Heart left ventricle (tissue), 16 donors: ENCODE results near the gene GNAQ. TPM values are rescaled to one million over a fixed set of nuclear protein-coding genes. Genes with fewer than 3 reads are reported as not detected.
A peak's percentile ranks its signal among the peaks of the same experiment; 100 is the strongest.

Experiments used
- ATAC-seq, 4 donors: fragments of 200-7000 bp; cut with Tn5 transposase; one replicate each; pipeline ENCODE4 v1.9.1; 2020 to 2022; ENCODE audit warnings: moderate library complexity in 4 of 4, mild to moderate bottlenecking in 3 of 4, moderate number of reproducible peaks in 1 of 4
- DNase-seq, 5 donors: peaks; one replicate each; pipeline ENCODE4 v3.0.0-alpha.2; 2020
- H3K27ac ChIP-seq, 12 donors: fragments of 200-600 bp; sonication (generic) in 4 of 12; one replicate each; pipeline versions ENCODE4 v1.5.0 to v1.8.0; 2016 to 2022; ENCODE audit warnings: mild to moderate bottlenecking in 2 of 12
- H3K27me3 ChIP-seq, 9 donors: fragments of 200-600 bp; sonication (generic) in 2 of 9; one replicate each; pipeline versions ENCODE4 v1.5.1 to v1.8.0; 2016 to 2022; ENCODE audit warnings: mild to moderate bottlenecking in 3 of 9
- H3K36me3 ChIP-seq, 9 donors: fragments of 200-600 bp; sonication (generic) in 2 of 9; one replicate each; pipeline versions ENCODE4 v1.5.0 to v1.8.0; 2018 to 2022; ENCODE audit warnings: mild to moderate bottlenecking in 2 of 9
- H3K4me1 ChIP-seq, 12 donors: fragments of 200-600 bp; sonication (generic) in 4 of 12; one replicate each; pipeline versions ENCODE4 v1.5.0 to v1.8.0; 2016 to 2022; ENCODE audit warnings: mild to moderate bottlenecking in 3 of 12
- H3K4me3 ChIP-seq, 12 donors: fragments of 200-600 bp; sonication (generic) in 4 of 12; one replicate each; pipeline versions ENCODE4 v1.5.0 to v1.8.0; 2017 to 2022; ENCODE audit warnings: mild to moderate bottlenecking in 9 of 12, moderate library complexity in 4 of 12
- H3K9me3 ChIP-seq, 12 donors: fragments of 200-600 bp; sonication (generic) in 4 of 12; one replicate each; pipeline versions ENCODE4 v1.5.0 to v1.8.0; 2016 to 2022; ENCODE audit warnings: mild to moderate bottlenecking in 1 of 12
- CTCF ChIP-seq, 12 donors: fragments of 200-600 bp; sonication (generic) in 4 of 12; IDR thresholded peaks; one replicate each; pipeline versions ENCODE4 v1.5.0 to v1.8.0; 2018 to 2022; ENCODE audit warnings: antibody characterized with exemption in 12 of 12, mild to moderate bottlenecking in 5 of 12
- POLR2A ChIP-seq, 2 donors: fragments of 450-650 bp; IDR thresholded peaks; one replicate each; pipeline ENCODE4 v1.6.1; 2017; ENCODE audit warnings: antibody characterized with exemption in 2 of 2, mild to moderate bottlenecking in 2 of 2, moderate library complexity in 2 of 2
- WGBS, 4 donors: extraction: QIAGEN DNeasy Blood & Tissue Kit in 2 of 4; methylation state at CpG; one replicate each; pipeline versions ENCODE4 v1.1.5 to v1.1.7; 2013 to 2018; 5-methylcytosine and 5-hydroxymethylcytosine counted together
- intact Hi-C, 10 donors: fragments of 100-400 bp; cut with DNase I; formaldehyde crosslinking; loops; one replicate each; pipeline versions ENCODE4 v1.11.1 to v1.14.2; 2022
- polyA plus RNA-seq, 2 donors: library from polyadenylated mRNA; stranded (reverse); fragments of 200-250 nt; gene quantifications; one replicate each; pipeline ENCODE4 v1.2.3, GENCODE V29; 2013
- total RNA-seq, 9 donors: library from RNA; depleted of rRNA in 2 of 9; stranded (reverse); fragments of >200 nt in 2 of 9; fragmentation: NEBNext Ultra II Directional in 3 of 9; extraction: Animal tissue kit (Norgen Biotek cat#: 25700) in 3 of 9; gene quantifications; one replicate each; pipeline versions ENCODE4 v1.1.0 to v1.2.4, GENCODE V29; 2016 to 2023
- donor health status: ischemic (EF 13 %, LVEDD 7.1; RV severe dilation, severe dysfunction).
- donor health status: healthy with polysubstance abuse.
- donor health status: DM: no; HTN: yes; CAD: no.
- donor health status: DM: no; HTN: no; CAD: no.
- donor health status: ischemic (EF 25% LVEDD 6.9; RV normal size, moderate dysfunction).
- donor health status: ischemic (EF 25% LVEDD 5.7; RV mildly dilated, moderate dysfunction).
- donor health status: healthy.
- donor health status: DM: yes; HTN: yes; CAD: no.
- donor health status: ischemic (EF 35%, LVEDD 5.7; RV mildly dilated, moderate dysfunction).
- donor health status: nonischemic (EF 11% LVEDD 7.7; RV severe dilation, severe dysfunction).
- donor health status: DM: yes; HTN: yes; CAD: no.
- donor health status: PGD.
- donor health status: ischemic (EF 29% LVEDD 5.4; RV normal size, mild dysfunction).
- donor health status: nonischemic (EF 23%, LVEDD 6.1; RV moderate dilation, normal function).

Gene GNAQ
- total and polyA plus RNA-seq, 11 donors = 4.8 to 34.1 (median 11.3) TPM

DNA sequence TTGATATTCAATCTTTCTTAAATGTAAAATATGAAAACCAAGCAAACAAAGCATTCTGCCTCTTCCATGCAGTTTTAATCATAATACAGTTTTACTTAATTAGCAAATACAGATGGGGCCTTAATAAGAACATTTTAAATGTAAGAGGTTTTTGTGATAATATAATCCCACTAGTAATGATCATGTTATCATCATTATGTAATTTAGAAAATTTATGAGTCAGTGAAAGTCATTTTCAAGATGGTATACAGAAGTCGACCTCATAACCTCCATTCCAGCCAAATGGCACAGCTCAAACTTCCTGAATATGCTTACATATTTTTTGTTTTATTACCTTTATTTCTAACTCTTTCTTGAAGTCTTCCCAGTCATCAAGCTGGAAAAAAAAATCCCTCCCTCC, 281.3 kb downstream of the GNAQ start:
- WGBS, 4 donors = 56 to 71% (median 63%) methylated on average over 1 of the region's 1 CpG
- no peak for ATAC-seq
- intact Hi-C loops = loop anchor here in 7 of 10 donors (2.0 to 10.0 kb wide), 5 partner anchors 282 to 318 kb away; partner anchors contain the start of gene GNAQ (in 4 of the 7)
- no peaks in the 10 kb centered on the region for H3K36me3 ChIP-seq
- H3K4me3 ChIP-seq = no peak overlapping the region
- H3K9me3 ChIP-seq = peaks cover 0 to 6% (median 0%) of the 10 kb centered on the region in 12 donors
- no peak for TF ChIP-seq POLR2A (IDR thresholded peaks at IDR 0.05)
- TF ChIP-seq CTCF (IDR thresholded peaks at IDR 0.05) = no peak
- DNase-seq = no peak
- peaks cover 0 to 20% (median 7%) of the 10 kb centered on the region in 12 donors for H3K4me1 ChIP-seq
- H3K27me3 ChIP-seq = no peaks in the 10 kb centered on the region
- H3K27ac ChIP-seq = no peak overlapping the region

GRCh38 chr9:77748214-77748772, 283.3 kb downstream of the GNAQ start:
- ATAC-seq (no peak), DNase-seq (no peak)
- Histone ChIP-seq H3K4me3 (no peak overlapping the region), H3K9me3 (peaks cover 0 to 6% (median 0%) of the 10 kb centered on the region in 12 donors), H3K27ac (peak overlapping the region in 1 of 12 donors; percentile 27), H3K36me3 (no peaks in the 10 kb centered on the region), H3K4me1 (peaks cover 0 to 33% (median 9%) of the 10 kb centered on the region in 12 donors), H3K27me3 (no peaks in the 10 kb centered on the region)
- intact Hi-C loops = loop anchor here in 3 of 10 donors (10.0 kb wide), 2 partner anchors 93 to 293 kb away; no protein-coding TSS in a partner anchor
- TF ChIP-seq CTCF (IDR thresholded peaks at IDR 0.05) = no peak

DNA sequence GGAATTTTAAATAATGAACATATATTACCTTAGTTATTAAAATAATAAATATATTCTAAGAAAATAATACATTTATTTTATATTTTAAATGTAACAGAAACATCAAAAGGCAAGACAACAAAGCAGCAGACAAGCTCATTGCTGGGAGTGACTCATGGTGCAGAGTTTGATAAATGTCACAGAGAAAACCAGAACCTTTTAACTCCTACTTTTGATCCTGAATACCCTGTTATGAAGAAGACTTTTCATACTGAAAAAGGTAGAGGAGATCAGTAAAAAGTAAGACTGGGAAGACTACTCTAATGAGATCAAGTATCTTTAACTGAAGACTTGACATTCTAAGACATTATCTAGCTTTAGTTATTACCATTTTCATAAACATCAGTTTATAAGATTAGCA, 284.4 kb downstream of the GNAQ start:
- no peak for DNase-seq
- no peak for TF ChIP-seq POLR2A (IDR thresholded peaks at IDR 0.05)
- no peak for TF ChIP-seq CTCF (IDR thresholded peaks at IDR 0.05)
- H3K9me3 ChIP-seq = peaks cover 0 to 6% (median 0%) of the 10 kb centered on the region in 12 donors
- H3K27me3 ChIP-seq = no peaks in the 10 kb centered on the region
- no peak for ATAC-seq
- no peak overlapping the region for H3K27ac ChIP-seq
- peaks cover 0 to 32% (median 7%) of the 10 kb centered on the region in 12 donors for H3K4me1 ChIP-seq
- intact Hi-C loops = loop anchor here in 3 of 10 donors (10.0 kb wide), 2 partner anchors 92 to 292 kb away; no protein-coding TSS in a partner anchor
- no peaks in the 10 kb centered on the region for H3K36me3 ChIP-seq
- H3K4me3 ChIP-seq = no peak overlapping the region

- 38 to 68% (median 58%) methylated on average over 6 of the region's 6 CpGs for WGBS, 4 donors
- Histone ChIP-seq H3K27ac (peak overlapping the region in 2 of 12 donors; percentile 32 to 36), H3K36me3 (no peaks in the 10 kb centered on the region)
These were observed 286.7 kb downstream of the GNAQ start for GRCh38 chr9:77744841-77745430.

More at GRCh38 chr9:77744841-77745430, 286.7 kb downstream of the GNAQ start:
- no peak for DNase-seq
- no peak for ATAC-seq
- Histone ChIP-seq H3K9me3 (peaks cover 0 to 6% (median 0%) of the 10 kb centered on the region in 12 donors), H3K4me1 (peaks cover 0 to 24% (median 3%) of the 10 kb centered on the region in 12 donors), H3K4me3 (no peak overlapping the region), H3K27me3 (no peaks in the 10 kb centered on the region)
- no peak for TF ChIP-seq POLR2A (IDR thresholded peaks at IDR 0.05)
- no peak for TF ChIP-seq CTCF (IDR thresholded peaks at IDR 0.05)
- intact Hi-C loops = loop anchor here in 4 of 10 donors (5.0 to 10.0 kb wide), 3 partner anchors 90 to 290 kb away; no protein-coding TSS in a partner anchor
